H9 (cell line): ENCODE results near the gene ZBED1. TPM values are rescaled to one million over a fixed set of nuclear protein-coding genes. Genes with fewer than 3 reads are reported as not detected.

Source experiments
- DNase-seq: peaks from one replicate; pipeline ENCODE4 v3.0.0-alpha.2; 2017
- H2AFZ ChIP-seq: one replicate; pipeline ENCODE4 v1.6.1; 2013; ENCODE audit warnings: mild to moderate bottlenecking, low read length, control low read depth, moderate library complexity
- H2AK5ac ChIP-seq: 2 replicates; pipeline ENCODE4 v1.6.1; 2013; ENCODE audit warnings: low read length, control low read depth, mixed read lengths; ENCODE audit not compliant: insufficient read length
- H2BK120ac ChIP-seq: one replicate; pipeline ENCODE4 v1.6.1; 2013; ENCODE audit warnings: low read depth, mild to moderate bottlenecking, low read length, control low read depth, inconsistent platforms; ENCODE audit not compliant: poor library complexity, severe bottlenecking
- H2BK12ac ChIP-seq: 2 replicates; pipeline ENCODE4 v1.6.1; 2013; ENCODE audit warnings: low read length, control low read depth, mixed read lengths, low read depth; ENCODE audit not compliant: insufficient read length
- H2BK15ac ChIP-seq: 2 replicates; pipeline ENCODE4 v1.6.1; 2013; ENCODE audit warnings: low read depth, low read length, control low read depth
- H2BK20ac ChIP-seq: one replicate; pipeline ENCODE4 v1.6.1; 2013; ENCODE audit warnings: low read depth, mild to moderate bottlenecking, low read length, control low read depth, inconsistent platforms; ENCODE audit not compliant: poor library complexity, severe bottlenecking
- H2BK5ac ChIP-seq: 2 replicates; pipeline ENCODE4 v1.6.1; 2013; ENCODE audit warnings: low read length, control low read depth, mixed read lengths; ENCODE audit not compliant: insufficient read length
- H3K14ac ChIP-seq: 2 replicates; pipeline ENCODE4 v1.6.1; 2013; ENCODE audit warnings: low read length, control low read depth; ENCODE audit not compliant: insufficient read depth
- H3K18ac ChIP-seq: 2 replicates; pipeline ENCODE4 v1.6.1; 2013; ENCODE audit warnings: low read depth, mild to moderate bottlenecking, mixed read lengths, low read length, control low read depth; ENCODE audit not compliant: insufficient read length
- H3K23ac ChIP-seq: 2 replicates; pipeline ENCODE4 v1.6.1; 2013; ENCODE audit warnings: low read length, control low read depth, mixed read lengths, low read depth; ENCODE audit not compliant: insufficient read length
- H3K23me2 ChIP-seq: 2 replicates; pipeline ENCODE4 v1.6.1; 2013; ENCODE audit warnings: low read depth, mild to moderate bottlenecking, mixed read lengths, low read length, control low read depth; ENCODE audit not compliant: insufficient read length, poor library complexity, severe bottlenecking
- H3K27ac ChIP-seq: 2 replicates; pipeline ENCODE4 v1.5.1; 2013; ENCODE audit warnings: low read length, control low read depth, mixed read lengths, low read depth; ENCODE audit not compliant: insufficient read length
- H3K27me3 ChIP-seq: 2 replicates; pipeline ENCODE4 v1.6.1; 2013; ENCODE audit warnings: low read length, control low read depth, inconsistent platforms; ENCODE audit not compliant: insufficient read depth
- H3K4ac ChIP-seq: 2 replicates; pipeline ENCODE4 v1.6.1; 2013; ENCODE audit warnings: low read depth, mild to moderate bottlenecking, control low read depth, inconsistent platforms, low read length, moderate library complexity
- H3K4me1 ChIP-seq: 2 replicates; pipeline ENCODE4 v1.6.1; 2013; ENCODE audit warnings: low read length, control low read depth, inconsistent platforms; ENCODE audit not compliant: insufficient read depth
- H3K4me2 ChIP-seq: 2 replicates; pipeline ENCODE4 v1.6.1; 2013; ENCODE audit warnings: low read length, control low read depth, mixed read lengths; ENCODE audit not compliant: insufficient read length, insufficient read depth
- H3K56ac ChIP-seq: 2 replicates; pipeline ENCODE4 v1.6.1; 2013; ENCODE audit warnings: low read depth, mild to moderate bottlenecking, mixed read lengths, low read length, control low read depth; ENCODE audit not compliant: insufficient read length
- H3K79me1 ChIP-seq: 2 replicates; pipeline ENCODE4 v1.6.1; 2013; ENCODE audit warnings: low read depth, mild to moderate bottlenecking, moderate library complexity, low read length, control low read depth, inconsistent platforms; ENCODE audit not compliant: insufficient read depth, poor library complexity, severe bottlenecking
- H3K79me2 ChIP-seq: 2 replicates; pipeline ENCODE4 v1.6.1; 2013; ENCODE audit warnings: low read length, control low read depth, inconsistent platforms; ENCODE audit not compliant: insufficient read depth
- H3K9ac ChIP-seq: 2 replicates; pipeline ENCODE4 v1.6.1; 2013; ENCODE audit warnings: low read length, control low read depth, mixed read lengths; ENCODE audit not compliant: insufficient read length; ENCODE audit errors: extremely low read depth
- H3K9me3 ChIP-seq: one replicate; pipeline ENCODE4 v1.6.1; 2013; ENCODE audit warnings: low read depth, low read length, inconsistent platforms; ENCODE audit not compliant: control insufficient read depth
- H3T11ph ChIP-seq: one replicate; pipeline ENCODE4 v1.6.1; 2013; ENCODE audit warnings: mild to moderate bottlenecking, low read length, control low read depth, inconsistent platforms
- H4K20me1 ChIP-seq: one replicate; pipeline ENCODE4 v1.6.1; 2013; ENCODE audit not compliant: control insufficient read depth, insufficient read length, insufficient read depth
- H4K5ac ChIP-seq: 2 replicates; pipeline ENCODE4 v1.6.1; 2013; ENCODE audit warnings: low read depth, mild to moderate bottlenecking, mixed read lengths, low read length, control low read depth; ENCODE audit not compliant: insufficient read length
- H4K8ac ChIP-seq: replicated peaks from 2 replicates; pipeline ENCODE4 v1.6.1; 2013; ENCODE audit warnings: low read length, control low read depth, mixed read lengths, low read depth; ENCODE audit not compliant: insufficient read length
- H4K91ac ChIP-seq: 2 replicates; pipeline ENCODE4 v1.6.1; 2013; ENCODE audit warnings: low read depth, mild to moderate bottlenecking, moderate library complexity, mixed read lengths, low read length, control low read depth; ENCODE audit not compliant: insufficient read length
- H3K27ac Mint-ChIP-seq, 3 experiments: 2 replicates in 2 of 3; 3 replicates in 1 of 3; pipeline ENCODE4 v1.8.0; 2020 to 2021; ENCODE audit warnings: mixed read lengths in 3 of 3, mild to moderate bottlenecking in 1 of 3, moderate library complexity in 1 of 3
- H3K27me3 Mint-ChIP-seq: 2 replicates; pipeline ENCODE4 v1.8.0; 2021; ENCODE audit warnings: low read depth, mild to moderate bottlenecking, moderate library complexity, mixed read lengths
- H3K36me3 Mint-ChIP-seq, 3 experiments: 2 replicates in 2 of 3; 3 replicates in 1 of 3; pipeline ENCODE4 v1.8.0; 2020 to 2021; ENCODE audit warnings: low read depth in 3 of 3, mixed read lengths in 3 of 3; ENCODE audit not compliant: insufficient read depth in 1 of 3
- H3K4me1 Mint-ChIP-seq, 2 experiments: 2 replicates each; pipeline ENCODE4 v1.8.0; 2020; ENCODE audit warnings: mixed read lengths in 2 of 2
- H3K4me3 Mint-ChIP-seq, 2 experiments: 2 replicates in 1 of 2; 3 replicates in 1 of 2; pipeline ENCODE4 v1.8.0; 2020 to 2021; ENCODE audit warnings: mild to moderate bottlenecking in 2 of 2, mixed read lengths in 2 of 2, moderate library complexity in 1 of 2
- H3K9me3 Mint-ChIP-seq, 2 experiments: 2 replicates in 1 of 2; 3 replicates in 1 of 2; pipeline ENCODE4 v1.8.0; 2020; ENCODE audit warnings: mild to moderate bottlenecking in 2 of 2, mixed read lengths in 2 of 2, moderate library complexity in 1 of 2
- WGBS: extraction: QIAGEN DNeasy Blood & Tissue Kit; methylation state at CpG from one replicate; pipeline ENCODE4 v1.1.7; 2013; ENCODE audit warnings: missing lambda C conversion rate, low lambda C conversion rate, mixed read lengths; ENCODE audit not compliant: insufficient read length; ENCODE audit errors: extremely low coverage; 5-methylcytosine and 5-hydroxymethylcytosine counted together
- total RNA-seq: library from RNA; stranded (reverse); gene quantifications from 2 replicates; pipeline ENCODE4 v1.2.1, GENCODE V29; 2021
- TF ChIP-seq, protein P1 (sequence below): fragments of 200-600 bp; sonication (generic); conservative IDR thresholded peaks from 3 replicates; pipeline ENCODE4 v1.8.0; 2021; ENCODE audit warnings: antibody characterized with exemption, mild to moderate bottlenecking

ZBED1 gene
- total RNA-seq, 1 experiment from 2014 or later: 61.1 TPM

- H3K23me2 ChIP-seq: peaks cover 4% of the 10 kb centered on the region
- H3K79me2 ChIP-seq: no peaks in the 10 kb centered on the region; the same call in 1 of the 2 replicates
- no peak overlapping the region for H2BK20ac ChIP-seq
- no peak overlapping the region for H2AK5ac ChIP-seq
- no peak overlapping the region for H2AFZ ChIP-seq
- H3K14ac ChIP-seq: no peak overlapping the region
- no peak overlapping the region for H3K23ac ChIP-seq
- H4K20me1 ChIP-seq: no peaks in the 10 kb centered on the region
- no peak overlapping the region for H2BK15ac ChIP-seq
- H3K9ac ChIP-seq: no peak overlapping the region
- H3K27me3 ChIP-seq: no peaks in the 10 kb centered on the region
- Mint-ChIP-seq H3K4me3 (no peak overlapping the region), H3K27ac (no peak overlapping the region), H3K36me3 (no peaks in the 10 kb centered on the region), H3K9me3 (no peaks in the 10 kb centered on the region), H3K4me1 (peaks cover 0 to 11% of the 10 kb centered on the region in 2 experiments; a peak in 3 of 4 replicates), H3K27me3 (no peaks in the 10 kb centered on the region)
- no peaks in the 10 kb centered on the region for H3K9me3 ChIP-seq
- no CpG with 5 or more reads among the region's 7 CpGs for WGBS
- no peak overlapping the region for H4K5ac ChIP-seq
- no peak overlapping the region for H2BK12ac ChIP-seq
- no peak overlapping the region for H3K56ac ChIP-seq
- no peak overlapping the region for H3K27ac ChIP-seq
- no peak overlapping the region for H4K8ac ChIP-seq
- no peak overlapping the region for H2BK120ac ChIP-seq
- TF ChIP-seq, protein P1, sequence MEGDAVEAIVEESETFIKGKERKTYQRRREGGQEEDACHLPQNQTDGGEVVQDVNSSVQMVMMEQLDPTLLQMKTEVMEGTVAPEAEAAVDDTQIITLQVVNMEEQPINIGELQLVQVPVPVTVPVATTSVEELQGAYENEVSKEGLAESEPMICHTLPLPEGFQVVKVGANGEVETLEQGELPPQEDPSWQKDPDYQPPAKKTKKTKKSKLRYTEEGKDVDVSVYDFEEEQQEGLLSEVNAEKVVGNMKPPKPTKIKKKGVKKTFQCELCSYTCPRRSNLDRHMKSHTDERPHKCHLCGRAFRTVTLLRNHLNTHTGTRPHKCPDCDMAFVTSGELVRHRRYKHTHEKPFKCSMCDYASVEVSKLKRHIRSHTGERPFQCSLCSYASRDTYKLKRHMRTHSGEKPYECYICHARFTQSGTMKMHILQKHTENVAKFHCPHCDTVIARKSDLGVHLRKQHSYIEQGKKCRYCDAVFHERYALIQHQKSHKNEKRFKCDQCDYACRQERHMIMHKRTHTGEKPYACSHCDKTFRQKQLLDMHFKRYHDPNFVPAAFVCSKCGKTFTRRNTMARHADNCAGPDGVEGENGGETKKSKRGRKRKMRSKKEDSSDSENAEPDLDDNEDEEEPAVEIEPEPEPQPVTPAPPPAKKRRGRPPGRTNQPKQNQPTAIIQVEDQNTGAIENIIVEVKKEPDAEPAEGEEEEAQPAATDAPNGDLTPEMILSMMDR: no peak
- no peak overlapping the region for H3K4ac ChIP-seq
- H4K91ac ChIP-seq: no peak overlapping the region
- H2BK5ac ChIP-seq: no peak overlapping the region
- H3K18ac ChIP-seq: no peak overlapping the region
- no peak for DNase-seq
- no peak overlapping the region for H3K4me2 ChIP-seq
- H3K79me1 ChIP-seq: no peaks in the 10 kb centered on the region
- H3K4me1 ChIP-seq: no peaks in the 10 kb centered on the region
- H3T11ph ChIP-seq: no peak overlapping the region
Observed at GRCh38 chrX:2504706-2505332, 4.0 kb upstream of the ZBED1 start.
